DND-41 (cell line): ENCODE measurements around the gene SERGEF.

Experiments
- CTCF ChIP-seq: IDR thresholded peaks from 2 replicates; pipeline ENCODE4 v1.5.1; 2012; ENCODE audit warnings: borderline replicate concordance, low read length, moderate library complexity, mild to moderate bottlenecking; ENCODE audit not compliant: poor library complexity, severe bottlenecking; ENCODE audit errors: extremely low read depth
- EZH2 ChIP-seq: IDR thresholded peaks from 3 replicates; pipeline ENCODE4 v1.6.1; 2012; ENCODE audit warnings: borderline replicate concordance, low read depth, mild to moderate bottlenecking, moderate library complexity, low read length, inconsistent platforms; ENCODE audit not compliant: severe bottlenecking

GRCh38 chr11:17783878-17784277, 229.0 kb downstream of the SERGEF start:
- TF ChIP-seq EZH2 (no peak), CTCF (no peak)
